ENCODE results near the gene PNKP.
"Not testable (repeated sequence)": the region's sequence is repeated elsewhere in the genome, so short reads cannot be mapped to it uniquely, and the experiment has no call there.

The PNKP gene

DNA sequence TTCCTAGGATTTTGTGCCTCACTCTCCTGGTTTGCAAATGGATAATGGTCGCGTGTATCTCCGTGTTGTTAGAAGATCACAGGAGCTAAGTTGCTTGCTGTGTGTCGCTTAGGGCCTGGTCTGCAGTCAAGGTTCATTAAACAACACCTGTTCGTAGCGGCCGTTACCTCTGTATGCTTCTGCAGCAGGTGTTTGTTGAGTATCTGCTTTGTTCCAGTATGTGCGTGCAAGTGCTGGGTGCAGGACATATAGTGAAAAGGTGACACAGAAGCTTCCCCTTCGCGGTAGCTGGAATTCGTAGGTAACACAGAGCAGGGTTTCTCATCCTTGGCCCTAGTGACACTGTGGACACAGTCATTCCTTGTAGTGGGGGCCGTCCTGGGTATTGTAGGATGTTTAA is 43.9 kb downstream of the PNKP start:
- DNase-seq (ENCODE audit: low read depth in 2 of 2): no peak

DNA sequence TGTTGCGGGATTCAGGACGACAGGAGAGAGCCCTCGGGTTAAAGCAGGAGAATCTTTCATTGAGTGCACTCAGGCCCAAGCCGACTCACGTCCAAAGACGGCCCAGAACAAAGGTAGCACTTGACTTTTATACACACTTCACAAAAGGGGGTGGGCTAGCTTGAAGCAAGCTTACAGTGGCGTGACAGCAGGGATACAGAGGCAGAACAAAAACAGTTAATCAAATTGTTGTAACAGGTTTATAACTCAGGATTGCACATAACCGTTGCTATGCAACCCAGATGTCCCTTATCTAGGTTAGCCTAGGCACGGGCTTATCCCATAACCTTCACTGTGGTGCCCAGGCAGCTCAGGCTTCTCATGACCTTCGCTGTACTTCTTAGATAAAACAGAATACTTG is 47.3 kb downstream of the PNKP start:
- DNase-seq (ENCODE audit: low read depth in 2 of 2): no peak

DNA sequence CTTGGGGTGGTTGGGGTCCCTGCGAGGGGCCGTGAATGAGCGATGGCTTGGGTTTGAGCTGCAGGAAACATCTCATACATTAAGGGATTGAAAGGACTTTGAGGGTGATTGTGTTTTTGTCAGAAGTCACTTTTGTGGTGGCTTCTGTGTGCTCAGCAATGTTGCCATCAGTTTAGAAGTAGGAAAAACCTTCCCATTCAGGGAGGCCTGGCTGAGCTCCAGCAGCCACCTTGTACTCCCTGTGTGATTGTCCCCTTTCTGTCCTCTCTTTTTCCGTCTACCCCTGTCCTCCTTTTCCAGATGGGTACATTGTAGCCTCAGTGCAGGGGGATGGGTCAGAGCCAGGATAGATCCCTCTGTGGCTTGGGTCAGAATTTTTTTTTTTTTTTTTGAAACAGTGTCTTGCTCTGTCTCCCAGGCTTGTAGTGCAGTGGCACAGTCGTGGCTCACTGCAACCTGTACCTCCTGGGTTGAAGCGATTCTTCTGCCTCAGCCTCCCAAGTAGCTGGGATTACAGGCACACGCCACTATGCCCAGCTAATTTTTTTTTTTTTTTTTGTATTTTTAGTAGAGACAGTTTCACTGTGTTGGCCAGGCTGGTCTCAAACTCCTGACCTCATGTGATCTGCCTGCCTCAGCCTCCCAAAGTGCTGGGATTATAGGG is 47.8 kb downstream of the PNKP start:
- not testable (repeated sequence) for DNase-seq (ENCODE audit: low read depth in 2 of 2)

DNA sequence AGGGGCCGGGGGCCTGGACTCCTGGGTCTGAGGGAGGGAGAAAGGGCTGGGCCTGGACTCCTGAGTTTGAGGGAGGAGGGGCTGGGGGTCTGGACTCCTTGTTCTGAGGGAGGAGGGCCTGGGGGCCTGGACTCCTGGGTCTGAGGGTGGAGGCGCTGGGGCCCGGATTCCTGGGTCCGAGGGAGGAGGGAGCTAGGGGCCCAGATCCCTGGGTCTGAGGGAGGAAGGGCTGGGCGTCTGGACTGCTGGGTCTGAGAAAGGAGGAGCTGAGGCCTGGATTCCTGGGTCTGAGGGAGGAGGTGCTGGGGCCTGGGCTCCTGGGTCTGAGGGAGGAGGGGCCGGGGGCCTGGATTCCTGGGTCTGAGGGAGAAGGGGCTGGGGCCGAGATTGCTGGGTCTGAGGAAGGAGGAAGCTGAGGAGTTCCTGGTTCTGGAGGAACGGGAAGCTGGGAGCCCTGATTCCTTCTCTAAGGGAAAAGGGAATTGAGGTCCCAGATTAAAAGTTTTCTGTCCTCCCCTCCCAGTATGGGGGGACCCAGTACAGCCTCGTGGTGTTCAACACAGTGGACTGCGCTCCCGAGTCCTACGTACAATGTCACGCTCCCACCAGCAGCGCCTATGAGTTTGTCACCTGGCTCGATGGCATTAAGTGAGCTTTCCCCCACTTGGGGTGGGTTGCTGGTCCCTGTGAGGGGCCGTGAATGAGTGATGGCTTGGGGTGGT is 48.6 kb downstream of the PNKP start:
- no peak for DNase-seq (ENCODE audit: low read depth in 2 of 2)

DNA sequence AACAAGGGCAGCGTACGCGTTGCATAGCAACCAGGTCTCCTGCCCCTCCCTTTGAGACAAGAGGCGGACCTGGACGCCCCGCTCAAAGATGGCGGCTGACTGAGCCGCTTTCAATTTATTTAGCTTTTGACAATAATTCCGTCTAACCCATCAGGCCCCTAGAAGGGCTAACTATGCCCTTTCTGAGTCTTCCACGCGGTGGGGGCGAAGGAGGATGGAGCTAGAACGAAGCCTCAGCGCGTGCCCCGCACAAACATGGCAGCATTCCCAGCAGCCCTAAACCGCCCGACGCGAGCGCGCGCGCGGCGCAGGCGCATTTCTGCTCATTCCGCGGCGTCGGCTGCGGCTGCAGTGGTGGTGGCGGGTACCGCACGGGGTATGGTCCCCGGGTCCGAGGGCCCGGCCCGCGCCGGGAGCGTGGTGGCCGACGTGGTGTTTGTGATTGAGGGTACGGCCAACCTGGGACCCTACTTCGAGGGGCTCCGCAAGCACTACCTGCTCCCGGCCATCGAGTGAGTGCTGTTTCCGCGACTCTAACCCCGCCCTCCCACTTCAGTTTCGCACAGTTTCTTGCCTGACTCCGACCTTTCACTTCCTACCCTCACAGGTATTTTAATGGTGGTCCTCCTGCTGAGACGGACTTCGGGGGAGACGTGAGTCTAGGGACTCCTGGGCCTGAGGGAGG is 49.3 kb downstream of the PNKP start, which contains the start of gene MED25:
Gene MED25 (plus strand): TSS at position 326 of the 685 bp plus-strand sequence. CDS start 53 bp downstream, at position 379.
- DNase-seq (ENCODE audit: low read depth in 2 of 2): peak; percentile 70 to 82

DNA sequence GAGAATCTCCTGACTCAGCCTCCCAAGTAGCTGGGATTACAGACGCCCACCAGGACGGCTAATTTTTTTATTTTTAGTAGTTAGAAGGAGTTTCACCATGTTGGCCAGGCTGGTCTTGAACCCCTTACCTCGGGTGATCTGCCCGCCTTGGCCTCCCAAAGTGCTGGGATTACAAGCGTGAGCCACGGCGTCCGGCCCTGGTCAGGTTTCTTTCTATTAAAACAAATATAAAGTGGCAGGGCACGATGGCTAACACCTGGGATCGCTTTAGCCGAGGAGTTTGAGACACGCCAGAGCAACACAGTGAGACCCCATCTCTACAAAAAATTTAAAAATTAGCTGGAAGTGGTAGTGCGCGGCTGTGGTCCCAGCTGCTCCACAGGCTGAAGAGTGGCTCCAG is 50.8 kb downstream of the PNKP start:
- no peak for DNase-seq (ENCODE audit: low read depth in 2 of 2)

DNA sequence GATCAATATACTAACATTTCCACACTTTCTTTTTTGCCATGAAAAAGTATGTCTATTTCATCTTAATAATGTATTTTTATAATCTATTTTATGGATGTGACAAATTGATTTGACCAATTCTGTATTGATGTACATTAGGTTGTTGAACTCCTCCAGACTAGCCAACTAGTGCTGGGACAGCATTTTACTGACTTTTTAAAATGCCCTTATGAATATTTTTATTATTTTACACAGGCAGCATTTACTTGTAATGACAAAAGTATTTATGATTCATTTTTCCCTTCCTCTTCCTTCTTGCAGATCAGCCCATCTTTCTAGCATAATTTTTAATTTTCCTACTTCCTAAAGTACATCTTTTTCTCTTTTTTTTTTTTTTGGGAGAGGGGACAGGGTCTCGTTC is 53.4 kb downstream of the PNKP start:
- no peak for DNase-seq (ENCODE audit: low read depth in 2 of 2)

DNA sequence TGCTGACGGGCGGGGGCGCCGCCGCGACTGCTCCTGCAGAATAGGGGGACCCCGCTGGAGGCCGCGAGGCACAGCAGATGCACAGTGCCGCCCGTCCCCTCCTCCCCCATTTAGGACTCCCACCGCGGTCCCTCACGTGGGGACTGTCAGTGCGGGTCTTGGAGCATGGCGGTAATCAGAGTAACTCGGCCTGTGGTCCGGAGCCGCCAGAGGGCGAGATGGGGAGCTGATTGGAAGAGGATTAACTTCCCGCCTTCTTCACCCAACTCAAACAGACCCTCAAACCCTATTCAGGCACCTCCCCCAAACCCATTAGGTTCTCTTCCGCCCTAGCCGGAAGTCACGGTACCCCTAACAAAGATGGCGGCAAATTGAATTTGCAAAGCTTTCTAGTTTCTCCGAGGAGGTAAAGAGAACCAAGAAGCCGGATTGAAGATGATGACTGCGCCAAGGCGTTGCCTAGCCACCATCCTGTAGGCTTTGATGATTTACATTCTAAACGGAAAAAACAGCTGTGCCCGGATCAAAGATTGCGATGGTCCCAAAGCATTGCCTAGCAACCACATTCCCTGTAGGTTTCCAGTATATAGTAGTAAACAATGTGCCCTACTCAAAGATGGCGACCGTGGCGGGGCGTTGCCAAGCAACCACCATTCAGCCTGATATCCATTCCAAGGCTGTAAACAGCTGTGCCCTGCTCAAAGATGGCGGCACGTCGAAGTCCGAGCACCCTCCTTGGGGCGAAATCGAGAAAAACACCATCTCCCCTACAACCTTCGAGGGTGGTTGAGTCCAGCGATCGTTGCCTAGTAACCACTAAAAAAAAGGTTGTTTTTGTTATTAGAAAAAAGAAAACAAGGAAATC is 54.1 kb downstream of the PNKP start, which contains the start of gene FUZ:
Gene FUZ (minus strand): TSS at position 296 of the 865 bp plus-strand sequence. CDS start 186 bp downstream, at position 110.
- peak; percentile 76 to 85 for DNase-seq (ENCODE audit: low read depth in 2 of 2)

DNA sequence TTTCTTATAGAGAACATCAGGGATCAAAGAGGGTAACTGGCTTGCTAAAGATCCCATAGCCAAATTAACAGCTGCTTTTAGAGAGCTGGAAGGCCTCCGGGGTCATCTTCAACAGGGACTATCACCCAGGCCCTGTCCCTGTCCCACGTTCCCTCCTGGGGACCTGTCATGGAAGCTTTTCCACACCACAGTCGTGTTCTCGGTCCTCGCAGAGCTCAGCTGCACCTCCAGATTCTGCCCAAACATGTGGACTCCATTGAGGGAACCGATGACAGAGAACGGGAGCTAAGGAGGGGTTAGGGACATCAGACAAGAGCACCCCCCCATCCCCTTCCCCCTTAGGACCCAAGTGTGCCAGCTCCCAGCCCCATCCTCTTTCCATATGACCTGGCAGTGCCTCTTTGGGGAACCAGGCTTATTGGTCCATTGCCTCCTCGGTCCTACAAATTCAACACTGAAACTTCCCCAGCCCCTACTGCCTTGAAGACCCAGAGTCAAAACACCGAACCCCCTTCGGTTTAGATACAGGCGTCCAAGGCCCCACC is 54.9 kb downstream of the PNKP start:
- no peak for DNase-seq (ENCODE audit: low read depth in 2 of 2)

DNA sequence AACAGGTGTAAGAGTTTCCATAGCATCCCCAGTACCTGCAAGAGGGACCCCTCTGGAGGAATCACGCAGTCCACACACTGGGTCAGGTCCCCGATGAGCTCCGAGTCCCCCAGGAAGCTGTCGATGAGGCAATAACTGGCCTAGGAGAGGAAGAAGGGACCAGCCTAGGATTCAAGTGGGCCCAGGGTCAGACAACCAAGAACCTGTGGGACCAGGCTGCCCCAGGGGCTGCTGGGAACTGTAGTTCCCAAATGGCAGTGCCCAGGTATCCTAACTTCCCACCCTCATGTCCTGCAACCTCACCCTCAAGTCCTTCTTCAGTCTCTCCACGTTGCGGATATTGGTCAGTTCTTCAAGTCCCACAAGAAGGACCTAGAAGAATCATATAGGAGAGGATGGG is 56.0 kb downstream of the PNKP start:
- DNase-seq (ENCODE audit: low read depth in 2 of 2): no peak

Data from activated CD4-positive, alpha-beta T cell treated with anti-CD3 and anti-CD28 coated beads for 24 hours (primary cell).